Activated CD8-positive, alpha-beta memory T cell treated with anti-CD3 and anti-CD28 coated beads for 36 hours (primary cell): ENCODE measurements around the gene TMTC1. TPM values are rescaled to one million over a fixed set of nuclear protein-coding genes. Genes with fewer than 3 reads are reported as not detected.

ENCODE experiments used
- CTCF ChIA-PET: fragments of 350-600 bp; sonication (Branson Sonifier 250); formaldehyde crosslinking; loops from one replicate; lab custom pipeline; 2021; ENCODE audit warnings: antibody characterized with exemption; lab: Charles Lee
- POLR2A ChIA-PET: fragments of 350-600 bp; sonication (Branson Sonifier 250); formaldehyde crosslinking; loops from one replicate; lab custom pipeline; 2021; ENCODE audit warnings: antibody characterized with exemption; lab: Charles Lee
- total RNA-seq, 2 experiments: library from RNA; stranded (reverse); gene quantifications; one replicate each; pipeline ENCODE4 v1.2.3, GENCODE V29; 2021

Gene TMTC1
- total RNA-seq, 2 experiments from 2014 or later = not detected

GRCh38 chr12:29593001-29593400 lies 190.7 kb downstream of the TMTC1 start:
- CTCF ChIA-PET = no interaction called here

GRCh38 chr12:29591140-29592020 lies 192.4 kb downstream of the TMTC1 start:
- ChIA-PET CTCF (no interaction called here), POLR2A (no interaction called here)

More at GRCh38 chr12:29593001-29593400, 190.7 kb downstream of the TMTC1 start:
- POLR2A ChIA-PET = no interaction called here

DNA sequence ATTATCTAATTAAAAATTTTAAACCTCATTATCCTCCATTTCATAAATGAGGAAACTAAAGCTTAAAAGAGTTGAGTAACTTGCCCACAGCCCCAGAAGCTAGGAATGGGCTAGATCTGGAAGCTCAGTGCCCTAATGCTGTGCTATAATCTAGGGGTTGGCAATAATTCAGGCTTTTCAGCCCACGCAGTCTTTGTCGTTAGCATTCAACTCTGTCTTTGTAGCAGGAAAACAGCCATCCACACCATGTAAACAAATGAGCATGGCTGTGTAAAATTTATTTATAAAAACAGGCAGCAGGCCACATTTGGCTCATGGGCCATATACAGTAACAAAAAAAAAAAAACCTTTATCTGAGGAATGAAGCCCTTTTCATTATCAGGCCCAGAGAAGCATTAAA lies 193.9 kb downstream of the TMTC1 start:
- CTCF ChIA-PET = no interaction called here
- POLR2A ChIA-PET = no interaction called here

GRCh38 chr12:29589286-29589820 lies 194.4 kb downstream of the TMTC1 start:
- POLR2A ChIA-PET = no interaction called here
- CTCF ChIA-PET = no interaction called here

- ChIA-PET POLR2A (no interaction called here), CTCF (no interaction called here)
Measured at GRCh38 chr12:29582677-29583272, 201.0 kb downstream of the TMTC1 start.

DNA sequence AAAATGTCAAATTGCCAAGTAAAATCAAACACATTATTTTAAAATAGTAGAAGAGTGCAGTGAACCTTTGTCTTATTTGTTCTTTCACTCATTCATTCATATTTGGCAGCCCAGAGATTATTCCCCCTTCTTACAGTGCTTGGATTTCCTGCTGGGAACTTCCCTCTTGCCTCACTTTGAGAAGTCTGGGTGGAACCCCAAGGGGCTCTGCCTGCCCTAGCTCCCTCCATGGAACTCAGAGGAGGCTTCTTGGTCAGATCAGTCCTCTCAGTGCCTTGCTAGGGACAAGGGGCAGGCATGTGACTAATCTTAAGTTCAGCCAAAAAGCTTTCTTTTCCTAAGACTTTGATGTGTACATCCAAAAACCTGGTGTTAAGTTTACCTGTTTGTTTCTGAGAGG lies 201.6 kb downstream of the TMTC1 start:
- ChIA-PET POLR2A (no interaction called here), CTCF (no interaction called here)

GRCh38 chr12:29581631-29582030 lies 202.1 kb downstream of the TMTC1 start:
- ChIA-PET POLR2A (no interaction called here), CTCF (no interaction called here)

GRCh38 chr12:29580971-29581370 lies 202.8 kb downstream of the TMTC1 start:
- ChIA-PET CTCF (no interaction called here), POLR2A (no interaction called here)

DNA sequence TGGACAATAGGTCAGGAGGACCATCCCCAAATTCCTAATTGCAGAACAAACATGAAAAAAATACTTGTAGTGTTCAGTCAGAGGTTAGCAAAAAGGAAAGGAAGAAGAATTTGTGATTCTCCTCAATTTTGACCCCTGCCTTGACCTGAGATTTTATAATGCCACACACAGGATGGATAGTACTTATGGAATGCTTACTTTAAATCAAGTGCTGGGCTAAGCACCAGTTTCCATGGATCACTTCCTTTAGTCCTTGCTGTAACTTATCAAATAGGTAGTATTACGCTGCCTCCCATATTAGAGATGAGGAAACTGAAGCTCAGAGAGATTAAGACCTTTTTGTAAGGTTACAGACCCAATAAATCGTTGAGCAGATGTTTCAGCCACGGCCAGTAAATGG lies 205.0 kb downstream of the TMTC1 start:
- ChIA-PET CTCF (no interaction called here), POLR2A (no interaction called here)

DNA sequence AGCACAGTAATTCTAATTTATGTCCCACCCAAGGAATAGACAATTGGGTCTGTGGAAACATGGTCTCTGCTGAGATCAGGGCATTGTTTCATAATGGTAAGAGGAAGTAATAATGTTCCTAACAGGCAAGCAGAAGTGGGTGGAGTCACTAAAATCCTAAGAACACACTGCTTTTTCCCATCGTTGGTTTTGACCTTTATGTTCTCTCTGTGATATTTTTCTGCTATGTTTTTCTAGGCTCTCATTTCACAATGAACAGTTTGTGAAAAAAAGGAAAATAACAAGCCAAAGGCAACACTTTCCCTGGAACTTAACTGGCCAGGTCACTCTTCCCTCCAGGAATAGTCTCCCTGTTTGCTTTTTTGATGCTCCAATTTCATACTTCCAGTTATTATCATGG lies 205.7 kb downstream of the TMTC1 start:
- CTCF ChIA-PET = no interaction called here
- POLR2A ChIA-PET = no interaction called here

DNA sequence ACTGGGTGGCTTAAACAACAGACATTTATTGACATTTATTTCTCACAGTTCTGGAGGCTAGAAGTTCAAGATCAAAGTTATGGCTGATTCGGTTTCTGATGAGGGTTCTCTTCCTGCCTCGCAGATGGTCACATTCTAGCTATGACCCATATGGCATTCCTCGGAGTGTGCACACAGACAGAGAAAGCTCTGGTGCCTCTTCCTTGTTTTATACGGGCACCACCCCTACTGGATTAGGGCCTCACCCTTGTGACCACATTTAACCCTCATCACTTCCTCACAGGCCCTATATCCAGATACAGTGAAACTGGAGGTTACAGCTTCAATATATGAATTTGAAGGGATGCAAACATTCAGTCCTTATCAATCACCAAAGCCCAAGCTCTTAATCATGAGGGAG lies 209.2 kb downstream of the TMTC1 start:
- POLR2A ChIA-PET = no interaction called here
- CTCF ChIA-PET = no interaction called here

DNA sequence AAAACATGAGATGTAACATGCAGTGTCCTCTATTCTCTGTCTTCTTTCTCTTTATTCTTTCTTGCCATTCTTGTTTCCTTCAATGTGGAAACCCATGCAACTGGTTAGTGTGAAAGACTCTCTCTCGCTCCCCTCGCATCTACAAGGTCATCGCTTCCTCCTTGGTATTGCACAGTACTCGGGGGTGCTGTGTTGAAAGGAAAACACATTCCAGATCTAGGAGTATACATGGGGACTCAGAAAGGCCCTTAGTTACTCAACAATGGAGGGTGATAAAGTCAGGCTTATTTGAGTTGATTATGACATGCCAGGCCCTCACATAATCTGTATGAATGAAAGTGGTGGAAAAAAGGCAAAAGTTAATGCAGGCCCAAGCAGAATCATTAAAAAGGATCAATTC lies 210.8 kb downstream of the TMTC1 start:
- ChIA-PET POLR2A (interaction anchor here (0.6 kb wide), 1 partner anchor 17 kb away, joined by 3 read pairs; no protein-coding TSS in a partner anchor), CTCF (no interaction called here)

GRCh38 chr12:29572464-29572863 lies 211.3 kb downstream of the TMTC1 start:
- ChIA-PET POLR2A (no interaction called here), CTCF (no interaction called here)

DNA sequence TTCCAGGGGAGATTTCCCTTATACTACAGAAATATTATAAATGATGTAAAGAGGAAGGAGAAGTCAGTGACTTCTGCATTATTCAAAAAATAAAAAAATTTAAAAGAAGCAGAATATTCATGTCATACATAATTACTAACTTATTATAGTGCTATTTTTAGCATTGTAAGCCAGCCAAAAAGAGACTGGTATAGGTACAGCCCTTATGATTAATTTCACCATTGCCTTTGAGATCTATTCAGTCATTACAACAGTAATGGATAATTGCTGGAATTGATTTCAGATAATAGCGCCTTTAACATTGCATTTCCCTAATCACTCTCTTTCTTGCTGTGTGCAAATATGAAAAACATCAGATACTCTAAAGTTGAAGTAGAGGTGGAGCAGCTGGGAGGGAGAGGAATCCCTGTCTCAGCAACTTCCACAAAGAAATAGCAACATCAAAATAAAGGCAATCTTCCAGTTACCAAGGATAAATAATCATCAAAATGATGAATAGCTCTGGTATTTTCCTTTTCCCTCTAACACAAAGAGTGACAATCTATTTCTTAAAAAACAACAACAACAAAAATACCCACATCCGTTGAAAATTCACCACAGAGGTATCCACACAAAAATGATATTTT lies 214.5 kb downstream of the TMTC1 start:
- ChIA-PET CTCF (no interaction called here), POLR2A (no interaction called here)

GRCh38 chr12:29566441-29566840 lies 217.3 kb downstream of the TMTC1 start:
- CTCF ChIA-PET = interaction anchor here (1.7 kb wide), 1 partner anchor 14 kb away, joined by 3 read pairs; no protein-coding TSS in a partner anchor
- POLR2A ChIA-PET = no interaction called here

DNA sequence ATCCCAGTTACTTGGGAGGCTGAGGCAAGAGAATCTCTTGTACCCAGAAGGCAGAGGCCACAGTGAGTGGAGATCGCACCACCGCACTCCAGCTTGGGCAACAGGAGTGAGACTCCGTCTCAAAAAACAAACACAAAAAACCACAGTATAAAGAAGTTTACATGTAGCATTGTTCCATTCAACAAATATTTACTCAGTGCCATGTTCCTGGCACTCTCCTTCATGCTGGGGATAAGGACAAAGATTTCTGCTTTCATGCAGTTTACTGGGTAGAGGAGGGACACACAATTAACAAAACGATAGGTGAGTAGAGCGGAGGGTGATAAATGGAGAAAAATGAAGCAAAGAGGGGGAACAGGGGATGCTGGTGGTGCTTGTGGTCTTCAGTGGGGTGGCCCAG lies 218.0 kb downstream of the TMTC1 start:
- CTCF ChIA-PET = no interaction called here

DNA sequence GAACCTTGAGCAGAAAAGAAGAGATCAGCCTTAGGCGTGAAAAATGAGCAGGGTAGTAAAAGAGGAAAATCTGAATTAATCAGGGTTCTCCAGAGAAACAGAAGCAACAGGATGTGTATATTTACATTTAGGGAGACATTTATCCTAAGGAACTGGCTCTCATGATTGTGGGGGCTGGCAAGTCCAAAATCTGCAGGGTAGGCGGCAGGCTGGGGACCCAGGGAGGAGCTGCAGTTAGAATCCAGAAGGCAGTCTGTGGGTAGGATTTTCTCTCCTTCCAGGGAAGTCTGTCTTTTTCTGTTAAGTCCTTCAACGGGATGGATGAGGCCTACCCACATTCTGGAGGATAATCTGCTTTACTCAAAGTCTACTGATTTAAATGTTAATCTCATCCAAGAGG lies 218.8 kb downstream of the TMTC1 start:
- ChIA-PET POLR2A (no interaction called here), CTCF (no interaction called here)

More for the DNA sequence above, 218.0 kb downstream of the TMTC1 start:
- POLR2A ChIA-PET = no interaction called here

- POLR2A ChIA-PET = no interaction called here
- CTCF ChIA-PET = no interaction called here
Measured at GRCh38 chr12:29563636-29564035, 220.1 kb downstream of the TMTC1 start.

DNA sequence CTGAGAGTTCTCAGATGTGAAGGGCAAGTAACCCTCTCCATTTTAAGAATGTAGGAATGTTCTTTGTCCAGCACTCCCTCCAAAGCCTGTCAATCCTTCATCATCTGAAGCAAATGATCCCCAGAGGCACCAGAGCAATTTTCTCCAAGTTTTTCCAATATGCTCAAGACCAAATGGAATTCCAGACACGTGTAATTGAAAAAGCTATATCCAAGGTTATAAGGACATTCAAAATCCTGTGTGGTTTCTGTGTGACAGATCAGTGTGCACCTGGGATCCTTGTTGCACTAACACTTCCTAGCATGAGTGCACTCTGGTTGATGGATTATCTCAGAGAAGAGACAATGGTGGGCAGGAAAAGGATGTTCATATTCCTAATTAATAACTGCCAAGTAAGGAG lies 220.7 kb downstream of the TMTC1 start:
- CTCF ChIA-PET = no interaction called here

DNA sequence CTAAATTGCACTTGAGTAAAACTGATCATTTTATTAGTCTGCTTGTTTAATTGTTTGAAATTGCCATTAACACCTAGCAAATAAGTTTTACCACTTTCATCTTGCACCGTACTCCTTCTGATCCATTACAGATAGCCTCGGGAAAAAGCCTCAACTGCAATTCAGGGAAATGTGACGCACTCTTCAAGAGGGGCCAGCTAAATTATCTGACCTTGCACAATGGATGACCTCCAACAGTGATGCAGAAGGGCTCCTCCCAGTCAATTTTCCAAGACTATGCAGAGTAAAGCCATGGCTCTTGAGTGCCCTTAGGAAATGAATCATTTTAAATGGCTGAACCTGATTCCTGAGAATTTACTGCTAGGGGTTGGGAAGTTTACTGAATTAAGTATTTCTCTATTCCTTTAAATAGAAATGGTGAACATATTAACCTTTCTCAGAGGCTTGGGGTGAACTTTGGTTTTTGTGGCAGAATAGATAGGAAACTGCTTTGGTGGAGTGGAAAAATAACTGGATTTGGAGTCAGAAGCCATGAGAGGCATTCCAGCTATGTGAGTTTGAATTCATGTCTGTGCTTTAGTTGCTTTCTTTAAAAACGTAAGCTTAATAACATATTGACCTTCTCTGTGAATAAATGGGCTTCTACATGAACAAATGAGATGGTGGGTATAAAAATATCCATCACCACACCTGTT lies 221.5 kb downstream of the TMTC1 start:
- CTCF ChIA-PET = no interaction called here

More for the DNA sequence above, 220.7 kb downstream of the TMTC1 start:
- POLR2A ChIA-PET = no interaction called here

More for the DNA sequence above, 221.5 kb downstream of the TMTC1 start:
- POLR2A ChIA-PET = no interaction called here
